ENCODE measurements around the gene SLFNL1. TPM values are rescaled to one million over a fixed set of nuclear protein-coding genes. Genes with fewer than 3 reads are reported as not detected.

Gene SLFNL1
- total RNA-seq, 1 donor from 2014 or later: not detected

DNA sequence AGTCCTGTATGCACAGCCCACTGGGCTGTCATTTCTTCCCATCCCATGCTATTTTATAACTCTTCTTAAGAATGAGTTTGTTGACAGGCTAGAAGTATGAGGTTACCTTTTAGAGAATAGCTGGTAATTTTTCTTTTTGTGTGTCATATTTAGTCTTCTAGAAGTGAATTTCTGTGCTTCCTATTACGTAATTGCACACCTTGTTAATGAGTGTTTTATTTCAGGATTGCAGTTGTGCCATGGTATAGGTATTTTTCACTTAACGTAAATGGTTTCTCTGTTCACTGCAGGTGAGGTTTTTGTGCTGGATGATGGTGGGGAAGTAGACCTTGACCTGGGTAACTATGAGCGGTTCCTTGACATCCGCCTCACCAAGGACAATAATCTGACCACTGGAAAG lies 37.0 kb downstream of the SLFNL1 start:
- TF ChIP-seq CTCF (conservative IDR thresholded peaks at IDR 0.05; ENCODE audit: low read depth, low read length): no peak
- H3K4me3 ChIP-seq (ENCODE audit: low read depth, low read length): no peak overlapping the region
- DNase-seq (ENCODE audit: low read depth): no peak

GRCh38 chr1:40984066-40984465 lies 37.5 kb downstream of the SLFNL1 start:
- H3K4me3 ChIP-seq (ENCODE audit: low read depth, low read length): no peak overlapping the region
- DNase-seq (ENCODE audit: low read depth): no peak
- no peak for TF ChIP-seq CTCF (conservative IDR thresholded peaks at IDR 0.05; ENCODE audit: low read depth, low read length)

GRCh38 chr1:40983286-40983685 lies 38.2 kb downstream of the SLFNL1 start:
- no peak for DNase-seq (ENCODE audit: low read depth)
- TF ChIP-seq CTCF (conservative IDR thresholded peaks at IDR 0.05; ENCODE audit: low read depth, low read length): no peak
- H3K4me3 ChIP-seq (ENCODE audit: low read depth, low read length): no peak overlapping the region

DNA sequence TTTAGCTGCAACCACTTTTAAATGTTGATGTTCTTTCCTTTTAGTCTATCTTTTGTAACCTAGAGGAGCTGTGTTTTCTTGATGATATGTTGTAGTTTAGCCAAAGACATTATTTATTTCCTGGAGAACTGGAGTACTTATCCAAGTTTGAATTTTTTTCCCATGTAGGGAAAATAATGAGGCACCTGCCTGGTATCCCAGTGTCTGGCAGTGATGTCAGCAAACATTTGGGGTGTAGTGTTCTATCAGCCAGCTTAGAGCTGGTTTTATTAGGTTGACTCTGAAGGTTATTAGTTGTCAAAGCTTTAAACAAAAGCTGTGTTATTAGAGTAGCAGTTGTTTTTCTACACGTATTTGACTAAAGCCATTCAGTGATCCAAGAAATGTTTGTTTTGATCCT lies 38.8 kb downstream of the SLFNL1 start:
- DNase-seq (ENCODE audit: low read depth): no peak
- TF ChIP-seq CTCF (conservative IDR thresholded peaks at IDR 0.05; ENCODE audit: low read depth, low read length): no peak
- no peak overlapping the region for H3K4me3 ChIP-seq (ENCODE audit: low read depth, low read length)

DNA sequence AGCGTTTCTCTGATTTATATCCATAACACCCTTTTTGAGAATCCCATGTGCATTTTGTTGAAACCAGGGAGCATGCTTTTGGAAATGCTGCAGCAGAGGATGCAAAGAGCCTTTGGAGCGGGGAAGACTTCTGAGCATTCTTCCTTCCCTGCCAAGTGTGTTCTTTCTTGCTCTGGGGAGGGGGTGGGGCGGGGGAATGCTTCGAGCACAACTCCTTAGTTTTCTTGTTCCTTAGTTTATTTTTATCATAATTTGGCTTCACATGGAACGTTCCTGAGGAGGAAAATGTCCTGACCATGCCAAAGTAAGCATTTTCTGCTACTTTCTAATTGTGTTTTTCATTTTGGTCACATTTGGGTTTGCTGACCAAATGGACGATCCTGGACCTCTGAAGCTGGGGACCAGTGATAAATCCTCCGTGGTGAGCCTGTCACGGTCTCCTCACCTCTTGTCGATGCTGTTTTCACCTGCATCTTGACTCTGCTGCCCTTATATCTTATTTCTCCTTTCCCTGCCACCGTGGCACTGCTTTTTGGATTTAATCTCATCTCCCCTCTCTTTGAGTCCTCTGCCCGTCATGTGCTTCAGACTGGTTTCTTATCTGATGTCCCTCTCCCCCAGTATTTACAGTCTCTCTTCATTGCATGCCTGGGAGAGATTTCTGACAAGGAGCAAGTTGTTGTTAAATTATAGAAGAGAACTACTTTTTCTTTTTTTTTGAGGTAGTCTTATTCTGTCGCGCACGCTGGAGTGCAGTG lies 39.7 kb downstream of the SLFNL1 start:
- no peak for TF ChIP-seq CTCF (conservative IDR thresholded peaks at IDR 0.05; ENCODE audit: low read depth, low read length)
- H3K4me3 ChIP-seq (ENCODE audit: low read depth, low read length): no peak overlapping the region
- DNase-seq (ENCODE audit: low read depth): no peak

GRCh38 chr1:40980453-40981121 lies 40.9 kb downstream of the SLFNL1 start:
- TF ChIP-seq CTCF (conservative IDR thresholded peaks at IDR 0.05; ENCODE audit: low read depth, low read length): no peak
- DNase-seq (ENCODE audit: low read depth): no peak

More at GRCh38 chr1:40980453-40981121, 40.9 kb downstream of the SLFNL1 start:
- peak overlapping the region; percentile 80 for H3K4me3 ChIP-seq (ENCODE audit: low read depth, low read length)

All from epithelial cell of proximal tubule (primary cell).